Measurements from ENCODE around the gene OGDHL. TPM values are rescaled to one million over a fixed set of nuclear protein-coding genes. Genes with fewer than 3 reads are reported as not detected.
"Not testable (repeated sequence)": the region's sequence is repeated elsewhere in the genome, so short reads cannot be mapped to it uniquely, and the experiment has no call there.

OGDHL gene
- total RNA-seq, 1 experiment from 2014 or later = 1.3 TPM

GRCh38 chr10:49756031-49756430 is 6.1 kb downstream of the OGDHL start:
- DNase-seq (ENCODE audit: low read depth, low spot score) (no peak), ATAC-seq (no peak)
- POLR2A ChIA-PET = no interaction called here
- TF ChIP-seq CTCF (IDR thresholded peaks at IDR 0.05) = no peak
- TF ChIP-seq TCF7L2 (IDR thresholded peaks at IDR 0.05; ENCODE audit: low read depth, low read length) = no peak
- CTCF ChIA-PET = no interaction called here
- BruUV-seq (replicated peaks) = no TSS peak
- Histone ChIP-seq H3K27me3 (ENCODE audit: control insufficient read depth, insufficient read depth, low read length) (no peaks in the 10 kb centered on the region), H3K9me3 (ENCODE audit: control insufficient read depth, insufficient read depth, low read depth, low read length) (no peaks in the 10 kb centered on the region), H3K27ac (ENCODE audit: low read length) (no peak overlapping the region), H3K36me3 (ENCODE audit: control insufficient read depth, insufficient read depth, low read length) (no peaks in the 10 kb centered on the region), H3K4me1 (ENCODE audit: control insufficient read depth, insufficient read depth, low read length) (no peaks in the 10 kb centered on the region), H3K4me3 (ENCODE audit: low read depth in 2 of 2, low read length in 2 of 2) (no peak overlapping the region)
- intact Hi-C loops (cut with micrococcal nuclease; ENCODE audit: unreplicated experiment) (no loop called here), in situ Hi-C loops (cut with HindIII; ENCODE audit: low pct_unique_long_range_greater_than_20kb, low sequenced_read_pairs) (no loop called here)

GRCh38 chr10:49754951-49755350 is 7.2 kb downstream of the OGDHL start:
- H3K27ac ChIP-seq (ENCODE audit: low read length); ATAC-seq; BruUV-seq (replicated peaks); H3K4me3 ChIP-seq (ENCODE audit: low read depth in 2 of 2, low read length in 2 of 2); in situ Hi-C loops (cut with HindIII; ENCODE audit: low pct_unique_long_range_greater_than_20kb, low sequenced_read_pairs); H3K4me1 ChIP-seq (ENCODE audit: control insufficient read depth, insufficient read depth, low read length); POLR2A ChIA-PET; H3K36me3 ChIP-seq (ENCODE audit: control insufficient read depth, insufficient read depth, low read length); CTCF ChIA-PET; H3K9me3 ChIP-seq (ENCODE audit: control insufficient read depth, insufficient read depth, low read depth, low read length); H3K27me3 ChIP-seq (ENCODE audit: control insufficient read depth, insufficient read depth, low read length); DNase-seq (ENCODE audit: low read depth, low spot score); intact Hi-C loops (cut with micrococcal nuclease; ENCODE audit: unreplicated experiment): not testable (repeated sequence)

GRCh38 chr10:49752584-49752983 is 9.5 kb downstream of the OGDHL start:
- ATAC-seq (no peak), DNase-seq (ENCODE audit: low read depth, low spot score) (no peak)
- no peaks in the 10 kb centered on the region for H3K9me3 ChIP-seq (ENCODE audit: control insufficient read depth, insufficient read depth, low read depth, low read length)
- H3K36me3 ChIP-seq (ENCODE audit: control insufficient read depth, insufficient read depth, low read length) = no peaks in the 10 kb centered on the region
- no TSS peak for BruUV-seq (replicated peaks)
- CTCF ChIA-PET = no interaction called here
- in situ Hi-C loops (cut with HindIII; ENCODE audit: low pct_unique_long_range_greater_than_20kb, low sequenced_read_pairs) (no loop called here), intact Hi-C loops (cut with micrococcal nuclease; ENCODE audit: unreplicated experiment) (no loop called here)
- H3K4me1 ChIP-seq (ENCODE audit: control insufficient read depth, insufficient read depth, low read length) = no peaks in the 10 kb centered on the region
- TF ChIP-seq CTCF (IDR thresholded peaks at IDR 0.05) (no peak), TCF7L2 (IDR thresholded peaks at IDR 0.05; ENCODE audit: low read depth, low read length) (no peak), POLR2AphosphoS5 (IDR thresholded peaks at IDR 0.05; ENCODE audit: low read depth, low read length) (no peak), REST (IDR thresholded peaks at IDR 0.05; ENCODE audit: insufficient read depth in 1 of 2, low read depth in 2 of 2, low read length in 1 of 2) (no peak), SIN3A (IDR thresholded peaks at IDR 0.05; ENCODE audit: borderline replicate concordance, insufficient read depth, low read depth, low read length) (no peak)
- H3K4me3 ChIP-seq (ENCODE audit: low read depth in 2 of 2, low read length in 2 of 2) = no peak overlapping the region
- no peaks in the 10 kb centered on the region for H3K27me3 ChIP-seq (ENCODE audit: control insufficient read depth, insufficient read depth, low read length)
- POLR2A ChIA-PET = no interaction called here
- H3K27ac ChIP-seq (ENCODE audit: low read length) = no peak overlapping the region
